GM21390 (cell line): ENCODE results near the gene ZBED5.
"Not testable (repeated sequence)": the region's sequence is repeated elsewhere in the genome, so short reads cannot be mapped to it uniquely, and the experiment has no call there.

Experiments used
- ATAC-seq: cut with Tn5 transposase; IDR thresholded peaks from one replicate; pipeline ENCODE4 v1.9.1; 2021; ENCODE audit not compliant: unreplicated experiment

ZBED5 gene

DNA sequence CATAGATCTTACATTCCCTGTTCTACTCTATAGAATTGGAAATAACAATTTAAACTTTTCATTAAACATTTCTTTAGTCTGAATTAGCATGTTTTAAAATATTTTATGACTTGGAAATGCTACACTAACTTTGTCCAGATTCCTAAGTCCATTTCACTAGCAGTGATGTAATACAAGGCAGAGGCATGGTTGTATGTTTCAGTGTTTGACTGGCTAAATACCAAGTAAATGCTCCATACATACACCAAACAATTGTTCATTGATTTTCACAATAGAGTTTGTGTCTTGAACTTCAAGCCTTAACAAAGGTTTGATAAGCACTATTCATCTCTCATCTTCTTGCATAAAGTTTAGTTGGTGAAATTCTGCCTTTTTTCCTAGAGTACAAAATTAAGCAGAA, 13.5 kb downstream of the ZBED5 start:
- no peak for ATAC-seq

- no peak for ATAC-seq
Measured at GRCh38 chr11:10838881-10839280, 19.0 kb downstream of the ZBED5 start.

- ATAC-seq, result no peak
Measured at GRCh38 chr11:10838083-10838482, 19.8 kb downstream of the ZBED5 start.

GRCh38 chr11:10836884-10837283, 21.0 kb downstream of the ZBED5 start:
- not testable (repeated sequence) for ATAC-seq

- ATAC-seq, result no peak
Measured at GRCh38 chr11:10829139-10829538, 28.7 kb downstream of the ZBED5 start.

DNA sequence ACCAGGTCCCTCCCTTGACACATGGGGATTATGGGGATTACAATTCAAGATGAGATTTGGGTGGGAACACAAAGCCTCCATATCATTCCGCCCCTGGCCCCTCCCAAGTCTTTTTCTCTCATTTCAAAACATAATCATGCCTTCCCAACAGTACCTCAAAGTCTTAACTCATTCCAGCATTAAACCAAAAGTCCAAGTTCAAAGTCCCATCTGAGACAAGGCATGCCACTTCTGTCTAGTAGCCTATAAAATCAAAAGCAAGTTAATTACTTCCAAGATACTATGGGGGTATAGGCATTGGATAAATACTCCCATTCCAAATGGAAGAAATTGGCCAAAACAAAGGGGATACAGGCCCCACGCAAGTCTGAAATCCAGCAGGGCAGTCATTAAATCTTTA, 29.5 kb downstream of the ZBED5 start:
- ATAC-seq, result no peak

DNA sequence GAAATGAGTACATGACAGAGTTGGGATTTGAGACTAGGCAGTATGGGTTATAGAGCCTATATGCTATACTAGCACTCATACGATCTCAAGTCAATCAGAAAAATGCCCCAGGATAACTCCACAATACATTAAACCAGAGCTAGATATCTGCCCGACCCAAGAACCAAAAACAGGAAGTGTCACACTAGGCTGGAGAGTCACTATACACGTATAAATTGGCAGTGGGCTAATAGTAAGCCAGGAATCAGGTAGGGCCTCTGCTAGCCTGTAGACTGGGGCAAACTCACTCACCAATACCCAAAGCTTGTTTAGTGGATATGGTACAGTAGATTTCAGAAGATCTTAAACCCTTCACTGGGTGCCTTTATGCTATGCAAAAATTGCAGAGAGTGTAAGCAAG, 33.0 kb downstream of the ZBED5 start:
- peak; percentile 75 for ATAC-seq

GRCh38 chr11:10823152-10823579, 34.7 kb downstream of the ZBED5 start:
- no peak for ATAC-seq

DNA sequence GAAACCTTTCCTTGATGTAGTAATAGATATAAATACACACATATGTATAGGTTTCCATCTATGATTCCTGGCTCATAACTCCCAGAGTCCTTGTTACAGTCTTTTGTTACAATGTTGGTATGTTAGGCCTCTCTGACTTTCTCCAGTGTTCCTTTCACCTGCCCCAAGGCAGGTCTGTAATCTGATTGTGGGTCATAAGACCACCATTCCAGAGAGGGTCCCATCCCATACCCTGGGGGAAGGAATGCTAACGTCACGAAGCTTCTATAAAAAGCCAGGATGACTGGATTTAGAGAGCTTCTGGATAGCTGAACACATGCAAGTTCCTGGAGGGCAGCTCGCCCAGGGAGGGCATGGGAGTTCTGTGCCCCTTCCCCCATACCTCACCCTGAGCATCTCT, 35.4 kb downstream of the ZBED5 start:
- not testable (repeated sequence) for ATAC-seq

GRCh38 chr11:10818594-10818993, 39.3 kb downstream of the ZBED5 start:
- ATAC-seq, result no peak

DNA sequence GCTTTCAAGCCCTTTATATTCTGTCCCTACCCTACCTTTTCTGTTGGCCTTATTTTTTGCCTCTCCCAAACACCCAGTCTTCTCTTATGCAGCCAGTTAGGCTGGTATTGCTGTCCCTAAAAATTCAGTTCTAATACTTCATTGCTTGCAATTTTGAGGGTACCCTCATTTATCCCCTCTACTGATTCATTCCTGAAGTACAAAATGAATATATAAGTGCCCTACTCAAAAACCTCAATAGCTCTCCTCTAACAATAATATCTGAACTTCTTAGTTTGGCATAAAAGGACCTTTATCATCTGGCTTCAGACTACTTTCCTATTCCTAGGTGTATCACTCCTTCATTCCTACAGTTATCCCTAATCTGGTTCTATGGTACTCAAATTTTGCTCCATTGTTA, 43.9 kb downstream of the ZBED5 start:
- no peak for ATAC-seq

DNA sequence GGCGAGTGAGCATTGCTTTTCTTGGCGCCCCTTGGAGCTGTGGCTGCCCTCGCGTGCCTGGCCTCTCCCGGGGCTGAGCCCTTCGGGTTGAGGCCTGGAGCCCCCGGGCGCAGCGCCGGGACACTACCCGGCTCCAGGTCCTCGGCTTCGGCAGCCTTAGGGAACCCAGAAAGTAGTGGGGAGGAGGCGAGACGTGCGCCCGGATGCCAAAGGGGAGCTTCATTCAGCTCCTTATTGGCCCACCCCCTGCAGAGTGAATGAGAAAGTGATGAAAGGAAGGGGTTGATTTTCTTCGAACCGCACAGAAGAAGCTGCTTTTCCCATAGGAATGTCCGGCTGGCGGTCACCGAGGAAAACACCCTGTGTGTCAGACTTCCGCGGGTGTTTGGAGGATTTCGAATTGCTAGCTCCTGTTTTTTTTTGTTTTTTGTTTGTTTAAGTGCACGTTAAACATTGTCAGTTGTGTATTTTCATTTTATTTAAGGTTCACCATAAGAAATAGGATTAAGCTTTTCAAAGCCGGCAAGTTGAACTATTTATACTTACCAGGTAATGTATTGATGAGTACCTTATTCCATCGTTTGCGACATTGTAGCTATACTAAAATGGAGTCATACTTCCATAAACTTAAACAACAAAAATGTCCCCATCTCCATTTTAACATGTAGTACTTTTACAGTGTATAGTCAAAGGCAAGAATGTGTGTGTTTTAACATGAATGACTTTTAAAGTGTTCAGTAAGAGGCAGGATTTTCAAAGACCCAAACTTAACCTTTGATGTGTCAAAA, 48.3 kb downstream of the ZBED5 start:
- peak; percentile 17 for ATAC-seq

- ATAC-seq, result peak; percentile 92
Measured at GRCh38 chr11:10808553-10809372, 49.1 kb downstream of the ZBED5 start, which contains the start of gene EIF4G2. Gene EIF4G2 (minus strand): TSS chr11:10808926.

- ATAC-seq, result peak; percentile 1
Measured at GRCh38 chr11:10808235-10808552, 49.7 kb downstream of the ZBED5 start.

- peak; percentile 5 for ATAC-seq
Measured at GRCh38 chr11:10807493-10808234, 50.2 kb downstream of the ZBED5 start.

DNA sequence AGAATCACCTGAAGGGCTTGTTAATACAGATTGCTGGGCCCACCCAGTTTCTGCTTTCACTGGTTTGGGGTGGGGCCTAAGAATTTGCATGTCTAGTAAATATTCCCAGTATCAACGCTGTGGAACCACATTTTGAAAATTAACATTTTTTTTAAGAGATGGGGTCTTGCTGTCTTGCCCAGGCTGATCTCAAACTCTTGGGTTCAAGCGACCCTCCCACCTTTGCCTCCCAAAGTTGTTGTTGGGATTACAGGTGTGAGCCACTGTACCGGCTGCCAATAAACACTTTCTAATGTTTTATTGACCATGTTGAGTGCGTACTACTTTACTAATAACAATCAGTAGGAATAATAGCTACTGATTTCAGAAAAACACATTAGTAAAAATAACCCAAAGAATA, 51.6 kb downstream of the ZBED5 start:
- ATAC-seq, result no peak

- ATAC-seq, result no peak
Measured at GRCh38 chr11:10805741-10806140, 52.1 kb downstream of the ZBED5 start.

- ATAC-seq, result no peak
Measured at GRCh38 chr11:10803676-10804075, 54.2 kb downstream of the ZBED5 start.
